Endothelial cell of hepatic sinusoid (primary cell): ENCODE data around the gene PDIA2.
"Not testable (repeated sequence)": the region's sequence is repeated elsewhere in the genome, so short reads cannot be mapped to it uniquely, and the experiment has no call there.

ENCODE experiments used
- in situ Hi-C: cut with HindIII; loops from 2 replicates; pipeline ENCODE4 v1.10.0; 2017; ENCODE audit warnings: low sequenced_read_pairs

PDIA2 gene

GRCh38 chr16:324451-325334 lies 41.7 kb downstream of the PDIA2 start:
- in situ Hi-C loops: loop anchor here (5.0 kb wide), 1 partner anchor 77 kb away; no protein-coding TSS in a partner anchor

GRCh38 chr16:325375-326145 lies 42.6 kb downstream of the PDIA2 start:
- in situ Hi-C loops: no loop called here

- in situ Hi-C loops: no loop called here
Observed at GRCh38 chr16:330741-331140, 47.8 kb downstream of the PDIA2 start.

- in situ Hi-C loops: not testable (repeated sequence)
Observed at GRCh38 chr16:331181-331814, 48.3 kb downstream of the PDIA2 start.

GRCh38 chr16:333406-334094 lies 50.6 kb downstream of the PDIA2 start:
- in situ Hi-C loops: no loop called here

DNA sequence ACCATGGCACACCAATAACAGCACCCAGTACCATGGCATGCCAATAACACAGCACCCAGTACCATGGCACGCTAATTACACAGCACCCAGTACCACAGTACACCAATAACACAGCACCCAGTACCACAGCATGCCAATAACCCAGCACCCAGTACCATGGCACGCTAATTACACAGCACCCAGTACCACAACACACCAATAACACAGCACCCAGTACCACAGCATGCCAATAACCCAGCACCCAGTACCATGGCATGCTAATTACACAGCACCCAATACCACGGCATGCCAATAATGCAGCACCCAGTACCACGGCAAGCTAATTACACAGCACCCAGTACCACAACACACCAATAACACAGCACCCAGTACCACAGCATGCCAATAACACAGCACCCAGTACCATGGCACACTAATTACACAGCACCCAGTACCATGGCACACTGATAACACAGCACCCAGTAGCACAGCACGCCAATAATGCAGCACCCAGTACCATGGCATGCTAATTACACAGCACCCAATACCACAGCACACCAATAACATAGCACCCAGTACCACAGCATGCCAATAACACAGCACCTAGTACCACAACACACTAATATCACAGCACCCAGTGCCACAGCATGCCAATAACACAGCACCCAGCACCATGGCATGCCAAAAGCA lies 51.3 kb downstream of the PDIA2 start:
- in situ Hi-C loops: not testable (repeated sequence)

GRCh38 chr16:334861-335632 lies 52.1 kb downstream of the PDIA2 start:
- in situ Hi-C loops: not testable (repeated sequence)

GRCh38 chr16:336269-336668 lies 53.3 kb downstream of the PDIA2 start:
- in situ Hi-C loops: no loop called here
